ENCODE data around the gene DHTKD1. TPM values are rescaled to one million over a fixed set of nuclear protein-coding genes. Genes with fewer than 3 reads are reported as not detected.

DHTKD1 gene
- total RNA-seq, 2 donors from 2014 or later = 18.4 to 23.6 TPM

- Histone ChIP-seq H3K4me1 (no peaks in the 10 kb centered on the region), H3K27me3 (no peaks in the 10 kb centered on the region), H3K27ac (no peak overlapping the region), H3K36me3 (peaks cover 23% of the 10 kb centered on the region), H3K4me3 (no peak overlapping the region), H3K9me3 (no peaks in the 10 kb centered on the region)
- DNase-seq (ENCODE audit: low spot score) = no peak
- no peak for TF ChIP-seq CTCF (IDR thresholded peaks at IDR 0.05)
These were observed 41.2 kb upstream of the DHTKD1 start for GRCh38 chr10:12027539-12027938.

DNA sequence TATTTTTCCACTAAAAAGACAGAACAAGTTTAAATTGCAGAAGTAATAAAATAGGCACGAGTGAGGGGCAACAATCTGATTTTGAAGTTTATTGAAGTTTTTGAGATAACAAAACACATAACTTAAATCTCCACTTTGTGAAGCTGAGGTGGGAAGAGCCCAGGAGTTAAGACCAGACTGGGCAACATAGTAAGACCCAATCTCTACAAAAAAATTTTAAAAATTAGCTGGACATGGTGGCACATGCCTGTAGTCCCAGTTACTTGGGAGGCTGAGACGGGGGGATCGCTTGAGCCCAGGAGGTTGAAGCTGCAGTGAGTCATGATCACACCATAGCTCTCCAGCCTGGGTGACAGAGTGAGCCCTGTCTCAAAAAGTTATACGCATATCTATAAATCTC lies 37.4 kb upstream of the DHTKD1 start:
- H3K4me3 ChIP-seq = no peak overlapping the region
- no peaks in the 10 kb centered on the region for H3K27me3 ChIP-seq
- no peaks in the 10 kb centered on the region for H3K9me3 ChIP-seq
- H3K4me1 ChIP-seq = no peaks in the 10 kb centered on the region
- no peak for TF ChIP-seq CTCF (IDR thresholded peaks at IDR 0.05)
- H3K36me3 ChIP-seq = peaks cover 42% of the 10 kb centered on the region
- DNase-seq (ENCODE audit: low spot score) = no peak
- no peak overlapping the region for H3K27ac ChIP-seq

DNA sequence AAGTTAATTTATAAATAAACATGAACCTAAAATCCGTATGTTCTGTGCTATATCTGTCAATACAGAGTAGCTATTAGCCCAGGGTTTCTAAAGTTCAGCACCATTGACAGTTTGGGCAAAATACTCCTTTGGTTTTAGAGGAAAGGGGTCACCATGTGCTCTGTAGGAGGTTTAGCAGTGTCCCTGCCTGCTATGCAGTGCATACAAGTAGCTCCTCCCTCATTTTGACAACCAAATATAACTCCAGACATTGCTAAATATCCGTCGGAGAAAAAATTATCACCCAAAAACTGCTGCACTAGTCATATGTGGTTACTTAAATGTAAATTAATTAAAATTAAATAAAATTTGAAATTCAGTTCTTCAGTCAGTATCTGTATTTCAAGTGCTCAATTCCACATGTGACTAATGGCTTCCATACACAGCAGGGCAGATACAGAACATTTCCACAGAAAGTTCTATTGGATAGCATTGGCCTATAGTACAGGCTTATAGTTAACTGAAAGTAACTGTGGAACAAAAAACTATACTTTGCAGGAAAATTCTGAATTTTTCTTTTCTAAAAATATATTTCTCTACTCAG lies 32.6 kb upstream of the DHTKD1 start:
- TF ChIP-seq CTCF (IDR thresholded peaks at IDR 0.05) = no peak
- Histone ChIP-seq H3K36me3 (peaks cover 27% of the 10 kb centered on the region), H3K9me3 (no peaks in the 10 kb centered on the region), H3K27me3 (no peaks in the 10 kb centered on the region), H3K27ac (no peak overlapping the region), H3K4me1 (peaks cover 0 to 8% of the 10 kb centered on the region in 2 donors), H3K4me3 (no peak overlapping the region)
- no peak for DNase-seq (ENCODE audit: low spot score)

- peaks cover 0 to 21% of the 10 kb centered on the region in 2 donors for H3K4me1 ChIP-seq
- no peaks in the 10 kb centered on the region for H3K9me3 ChIP-seq
- H3K27me3 ChIP-seq = no peaks in the 10 kb centered on the region
- DNase-seq (ENCODE audit: low spot score) = no peak
- no peak for TF ChIP-seq CTCF (IDR thresholded peaks at IDR 0.05)
- peak overlapping the region; percentile 99 to 100 for H3K4me3 ChIP-seq
- H3K27ac ChIP-seq = peak overlapping the region; percentile 96
- no peaks in the 10 kb centered on the region for H3K36me3 ChIP-seq
These were observed 26.9 kb upstream of the DHTKD1 start for GRCh38 chr10:12041766-12042408.

GRCh38 chr10:12042409-12042796 lies 26.4 kb upstream of the DHTKD1 start:
- no peak for TF ChIP-seq CTCF (IDR thresholded peaks at IDR 0.05)
- H3K36me3 ChIP-seq = no peaks in the 10 kb centered on the region
- DNase-seq (ENCODE audit: low spot score) = no peak

More at GRCh38 chr10:12042409-12042796, 26.4 kb upstream of the DHTKD1 start:
- Histone ChIP-seq H3K9me3 (no peaks in the 10 kb centered on the region), H3K4me3 (peak overlapping the region; percentile 99 to 100), H3K27ac (peak overlapping the region; percentile 96), H3K4me1 (peaks cover 0 to 21% of the 10 kb centered on the region in 2 donors), H3K27me3 (no peaks in the 10 kb centered on the region)

Data from right atrium auricular region (tissue), 2 donors.